ENCODE data around the gene EFHC2. TPM values are rescaled to one million over a fixed set of nuclear protein-coding genes. Genes with fewer than 3 reads are reported as not detected.

The EFHC2 gene
- total RNA-seq, 2 experiments from 2014 or later, result not detected

DNA sequence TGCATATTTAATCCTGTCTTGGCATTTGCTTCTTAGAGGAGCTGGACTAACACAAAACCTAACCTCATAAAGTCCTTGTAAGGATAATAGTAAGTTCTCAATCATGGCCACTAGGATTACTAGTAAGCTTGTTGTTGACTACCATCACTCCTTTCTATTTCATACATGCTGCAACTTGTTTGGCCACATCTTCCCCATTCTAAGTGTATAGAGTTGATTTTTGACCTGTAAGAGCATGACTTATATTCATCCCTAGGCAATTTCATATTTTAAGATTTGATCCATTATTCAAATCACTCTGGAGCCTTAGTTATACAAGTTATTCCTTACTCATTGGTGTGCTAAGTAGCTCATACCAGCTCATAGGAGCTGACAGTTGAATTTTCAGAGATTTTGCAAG, 109.4 kb downstream of the EFHC2 start:
- TF ChIP-seq CTCF (conservative IDR thresholded peaks at IDR 0.05; ENCODE audit: low read length), result no peak
- TF ChIP-seq EZH2phosphoT487 (IDR thresholded peaks at IDR 0.05; ENCODE audit: borderline replicate concordance, low read depth, low read length), result no peak
- Histone ChIP-seq H3K4me1 (ENCODE audit: insufficient read depth, low read length, poor library complexity, severe bottlenecking) (no peaks in the 10 kb centered on the region), H2AFZ (ENCODE audit: low read length) (no peak overlapping the region), H3K4me3 (ENCODE audit: low read depth, low read length, poor library complexity, severe bottlenecking) (no peak overlapping the region), H3K4me2 (ENCODE audit: low read length) (no peak overlapping the region), H3K36me3 (ENCODE audit: insufficient read depth, low read length) (no peaks in the 10 kb centered on the region), H3K27ac (ENCODE audit: low read depth, low read length, poor library complexity, severe bottlenecking) (no peak overlapping the region), H3K9me2 (ENCODE audit: insufficient read depth, low read length) (no peaks in the 10 kb centered on the region), H4K20me1 (ENCODE audit: insufficient read depth, low read length) (no peaks in the 10 kb centered on the region), H3K79me2 (ENCODE audit: insufficient read depth, low read depth, low read length) (no peaks in the 10 kb centered on the region), H3K9me3 (ENCODE audit: low read length) (no peaks in the 10 kb centered on the region)
- BruUV-seq (replicated peaks), result no TSS peak
- ChIA-PET POLR2A (no interaction called here), CTCF (ENCODE audit: unreplicated experiment) (no interaction called here)
- no peak for DNase-seq (ENCODE audit: low spot score)
- intact Hi-C loops (cut with micrococcal nuclease; ENCODE audit: unreplicated experiment), result no loop called here

DNA sequence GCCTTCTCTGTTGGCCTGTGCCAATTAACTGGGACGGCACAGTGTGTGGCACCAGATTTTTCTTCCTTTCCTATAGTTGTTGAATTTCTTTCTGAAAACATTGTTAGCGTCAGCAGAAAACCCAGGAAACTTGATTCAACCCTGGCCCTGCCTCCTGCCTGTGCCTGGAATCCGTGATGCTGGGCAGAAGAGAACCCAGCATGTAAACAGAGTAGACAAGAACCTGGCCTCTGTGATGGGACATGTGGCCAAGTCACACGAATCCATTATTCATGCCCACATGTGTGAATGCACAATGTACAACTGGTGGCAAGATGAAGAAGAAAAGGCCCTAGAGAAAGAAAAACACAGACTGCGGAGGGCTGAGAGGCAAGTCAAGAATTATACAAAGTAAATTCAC, 111.4 kb downstream of the EFHC2 start:
- no peaks in the 10 kb centered on the region for H3K9me2 ChIP-seq (ENCODE audit: insufficient read depth, low read length)
- ChIA-PET CTCF (ENCODE audit: unreplicated experiment) (no interaction called here), POLR2A (no interaction called here)
- no peak for DNase-seq (ENCODE audit: low spot score)
- H2AFZ ChIP-seq (ENCODE audit: low read length), result no peak overlapping the region
- H4K20me1 ChIP-seq (ENCODE audit: insufficient read depth, low read length), result no peaks in the 10 kb centered on the region
- TF ChIP-seq EZH2phosphoT487 (IDR thresholded peaks at IDR 0.05; ENCODE audit: borderline replicate concordance, low read depth, low read length) (no peak), CTCF (conservative IDR thresholded peaks at IDR 0.05; ENCODE audit: low read length) (no peak)
- no peak overlapping the region for H3K4me3 ChIP-seq (ENCODE audit: low read depth, low read length, poor library complexity, severe bottlenecking)
- no peaks in the 10 kb centered on the region for H3K9me3 ChIP-seq (ENCODE audit: low read length)
- H3K4me1 ChIP-seq (ENCODE audit: insufficient read depth, low read length, poor library complexity, severe bottlenecking), result no peaks in the 10 kb centered on the region
- H3K36me3 ChIP-seq (ENCODE audit: insufficient read depth, low read length), result no peaks in the 10 kb centered on the region
- H3K27ac ChIP-seq (ENCODE audit: low read depth, low read length, poor library complexity, severe bottlenecking), result no peak overlapping the region
- no peak overlapping the region for H3K4me2 ChIP-seq (ENCODE audit: low read length)
- BruUV-seq (replicated peaks), result no TSS peak
- intact Hi-C loops (cut with micrococcal nuclease; ENCODE audit: unreplicated experiment), result no loop called here
- no peaks in the 10 kb centered on the region for H3K79me2 ChIP-seq (ENCODE audit: insufficient read depth, low read depth, low read length)

- no peak for DNase-seq (ENCODE audit: low spot score)
- no peaks in the 10 kb centered on the region for H3K79me2 ChIP-seq (ENCODE audit: insufficient read depth, low read depth, low read length)
- H3K36me3 ChIP-seq (ENCODE audit: insufficient read depth, low read length), result no peaks in the 10 kb centered on the region
- no peak overlapping the region for H3K27ac ChIP-seq (ENCODE audit: low read depth, low read length, poor library complexity, severe bottlenecking)
- no peak overlapping the region for H3K4me3 ChIP-seq (ENCODE audit: low read depth, low read length, poor library complexity, severe bottlenecking)
- H3K4me2 ChIP-seq (ENCODE audit: low read length), result no peak overlapping the region
- no peaks in the 10 kb centered on the region for H4K20me1 ChIP-seq (ENCODE audit: insufficient read depth, low read length)
- intact Hi-C loops (cut with micrococcal nuclease; ENCODE audit: unreplicated experiment), result no loop called here
- H3K4me1 ChIP-seq (ENCODE audit: insufficient read depth, low read length, poor library complexity, severe bottlenecking), result no peaks in the 10 kb centered on the region
- POLR2A ChIA-PET, result no interaction called here
- no peaks in the 10 kb centered on the region for H3K9me3 ChIP-seq (ENCODE audit: low read length)
- no peak overlapping the region for H2AFZ ChIP-seq (ENCODE audit: low read length)
- H3K9me2 ChIP-seq (ENCODE audit: insufficient read depth, low read length), result no peaks in the 10 kb centered on the region
- no TSS peak for BruUV-seq (replicated peaks)
- CTCF ChIA-PET (ENCODE audit: unreplicated experiment), result no interaction called here
- no peak for TF ChIP-seq CTCF (conservative IDR thresholded peaks at IDR 0.05; ENCODE audit: low read length)
- TF ChIP-seq EZH2phosphoT487 (IDR thresholded peaks at IDR 0.05; ENCODE audit: borderline replicate concordance, low read depth, low read length), result no peak
Observed at GRCh38 chrX:44228621-44229020, 114.9 kb downstream of the EFHC2 start.
